GM18526 (cell line): ENCODE results near the gene CMTM1.

ENCODE experiments used
- POLR2A ChIP-seq: IDR thresholded peaks from 3 replicates; pipeline ENCODE4 v1.6.1; 2011; ENCODE audit not compliant: insufficient read length; ENCODE audit errors: extremely low read depth

Gene CMTM1

DNA sequence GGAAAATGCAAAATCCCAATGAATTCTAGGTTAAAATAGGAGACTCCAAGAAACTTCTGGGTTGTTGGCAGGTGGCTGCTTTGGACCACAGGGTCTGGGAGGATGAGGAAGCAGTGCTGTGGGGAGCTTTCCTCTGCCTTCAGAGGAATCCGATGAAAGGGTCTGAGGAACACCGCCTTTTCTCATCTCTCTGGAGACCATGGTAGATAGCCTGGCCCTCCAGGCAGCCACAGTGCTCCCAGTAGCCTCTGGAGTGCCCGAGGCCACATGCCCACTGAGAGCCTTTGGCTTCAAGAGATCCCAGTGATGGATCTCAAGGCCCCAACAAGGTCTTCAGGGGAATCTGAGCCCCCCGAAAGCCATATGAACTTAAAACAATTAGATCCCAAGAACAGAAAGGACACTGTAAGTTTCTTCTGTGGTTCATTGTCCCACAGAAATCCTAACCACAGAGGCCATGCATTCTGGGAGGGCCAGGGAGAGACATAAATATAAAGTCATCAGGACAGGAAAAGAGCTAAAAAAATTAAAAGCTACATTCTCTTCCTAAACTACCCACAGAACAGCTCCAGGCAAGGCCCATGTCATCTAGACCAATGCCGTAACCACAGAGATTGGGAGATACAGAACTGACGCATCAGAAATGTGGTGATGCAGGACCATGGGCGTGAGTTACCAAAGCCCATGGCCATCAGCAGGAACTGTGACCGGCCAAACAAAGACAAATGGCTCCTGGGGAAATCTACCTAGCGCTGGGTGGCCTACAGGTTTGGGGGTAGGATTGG is 40.7 kb upstream of the CMTM1 start:
- TF ChIP-seq POLR2A = no peak

- TF ChIP-seq POLR2A = no peak
Observed at GRCh38 chr16:66528294-66528693, 37.9 kb upstream of the CMTM1 start.

GRCh38 chr16:66529475-66529874 is 36.8 kb upstream of the CMTM1 start:
- TF ChIP-seq POLR2A = no peak

DNA sequence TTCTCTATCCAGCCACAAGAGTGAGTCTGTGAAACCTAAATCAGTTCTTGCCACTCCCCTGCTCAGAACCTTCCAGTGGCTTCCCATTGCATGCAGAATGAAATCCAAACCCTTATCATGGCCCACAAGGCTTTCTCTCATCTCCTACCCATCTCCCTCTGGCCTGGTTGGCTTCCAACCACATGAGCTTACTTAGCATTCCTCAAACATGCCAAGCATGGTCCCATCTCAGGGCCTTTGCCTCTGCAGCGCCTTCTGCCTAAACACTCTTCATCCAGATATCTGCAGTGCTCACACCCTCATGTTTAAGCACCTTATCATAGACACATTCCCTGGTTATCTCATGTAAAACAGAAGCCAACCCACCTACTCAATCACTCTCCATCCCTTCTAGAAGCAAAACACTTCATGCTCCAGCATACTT is 31.9 kb upstream of the CMTM1 start:
- TF ChIP-seq POLR2A = no peak

DNA sequence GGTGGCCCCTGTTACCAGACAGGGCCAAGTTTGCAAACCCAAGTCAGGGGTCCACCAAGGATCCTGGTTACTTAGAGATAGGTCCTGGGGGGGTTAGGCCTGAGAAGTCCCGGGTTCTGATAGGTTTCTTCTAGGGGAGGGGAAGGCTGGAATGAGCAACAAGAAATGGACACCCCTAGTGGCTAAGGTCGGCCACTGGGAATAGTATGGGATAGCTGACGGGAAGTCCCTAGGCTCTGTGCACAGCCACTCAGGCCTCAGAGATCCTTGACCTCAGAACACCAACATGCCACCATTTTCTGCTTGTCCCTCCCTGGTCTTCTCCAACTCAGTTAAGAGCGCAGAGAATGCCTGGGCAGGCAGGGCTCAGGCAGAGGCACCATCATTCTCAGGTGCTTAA is 29.7 kb upstream of the CMTM1 start:
- TF ChIP-seq POLR2A = no peak

DNA sequence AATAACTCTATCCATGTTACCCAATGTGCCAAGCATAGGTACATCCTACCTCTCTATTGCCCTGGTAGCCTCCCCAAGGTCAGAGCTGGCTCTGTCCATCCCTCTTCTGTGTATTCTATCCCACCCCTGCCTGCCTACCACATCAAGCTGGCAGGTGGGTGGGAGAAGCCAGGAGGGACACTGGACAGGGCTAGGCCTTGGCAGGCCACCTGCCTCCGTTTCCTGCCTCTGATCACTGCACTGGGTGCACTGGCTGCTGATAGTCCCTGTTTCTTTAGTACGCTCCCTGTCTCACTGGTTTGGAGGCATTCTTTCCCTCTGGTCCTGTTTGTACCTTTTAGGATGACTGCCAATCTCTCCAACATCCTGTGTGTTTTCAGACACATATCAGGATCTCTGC is 29.0 kb upstream of the CMTM1 start:
- no peak for TF ChIP-seq POLR2A

- no peak for TF ChIP-seq POLR2A
Observed at GRCh38 chr16:66538910-66539309, 27.3 kb upstream of the CMTM1 start.

DNA sequence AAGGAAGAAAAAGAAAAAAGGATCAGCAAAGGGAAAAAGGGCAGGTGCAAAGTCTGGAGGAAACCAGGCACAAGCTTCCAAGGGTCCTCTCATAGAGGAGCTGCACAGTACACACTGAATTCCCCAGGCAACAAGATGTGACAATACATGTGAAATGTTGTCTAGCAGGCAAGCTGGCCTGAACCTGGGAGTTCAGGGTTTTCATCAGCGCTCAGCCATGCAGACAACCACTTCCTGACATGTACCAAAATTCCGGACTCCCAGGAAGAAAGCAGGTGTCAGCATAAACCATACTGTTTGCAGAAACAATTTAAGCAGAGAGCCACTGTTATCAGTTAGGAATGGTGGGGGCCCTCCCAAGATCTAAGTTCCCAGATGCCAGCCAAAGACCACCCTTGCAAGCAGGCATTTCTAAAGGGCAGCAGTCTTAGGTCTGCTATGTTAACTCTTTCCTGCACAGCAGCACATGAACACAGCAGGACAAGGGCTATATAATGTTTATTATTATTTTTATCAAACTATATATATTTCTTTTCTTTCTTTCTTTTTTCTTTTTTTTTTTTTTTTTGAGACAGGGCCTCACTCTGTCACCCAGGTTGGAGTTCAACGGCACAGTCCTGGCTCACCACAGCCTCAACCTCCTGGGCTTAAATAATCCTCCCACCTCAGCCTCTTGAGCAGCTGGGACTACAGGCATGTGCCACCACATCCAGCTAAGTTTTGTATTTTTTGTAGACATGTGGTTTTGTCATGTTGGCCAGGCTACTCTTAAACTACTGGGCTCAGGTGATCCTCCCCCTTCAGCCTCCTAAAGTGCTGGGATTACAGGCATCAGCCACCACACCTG is 26.4 kb upstream of the CMTM1 start:
- no peak for TF ChIP-seq POLR2A

GRCh38 chr16:66541388-66542355 is 24.6 kb upstream of the CMTM1 start:
- no peak for TF ChIP-seq POLR2A

GRCh38 chr16:66542396-66542795 is 23.8 kb upstream of the CMTM1 start:
- TF ChIP-seq POLR2A = no peak

GRCh38 chr16:66543541-66543940 is 22.7 kb upstream of the CMTM1 start:
- no peak for TF ChIP-seq POLR2A

DNA sequence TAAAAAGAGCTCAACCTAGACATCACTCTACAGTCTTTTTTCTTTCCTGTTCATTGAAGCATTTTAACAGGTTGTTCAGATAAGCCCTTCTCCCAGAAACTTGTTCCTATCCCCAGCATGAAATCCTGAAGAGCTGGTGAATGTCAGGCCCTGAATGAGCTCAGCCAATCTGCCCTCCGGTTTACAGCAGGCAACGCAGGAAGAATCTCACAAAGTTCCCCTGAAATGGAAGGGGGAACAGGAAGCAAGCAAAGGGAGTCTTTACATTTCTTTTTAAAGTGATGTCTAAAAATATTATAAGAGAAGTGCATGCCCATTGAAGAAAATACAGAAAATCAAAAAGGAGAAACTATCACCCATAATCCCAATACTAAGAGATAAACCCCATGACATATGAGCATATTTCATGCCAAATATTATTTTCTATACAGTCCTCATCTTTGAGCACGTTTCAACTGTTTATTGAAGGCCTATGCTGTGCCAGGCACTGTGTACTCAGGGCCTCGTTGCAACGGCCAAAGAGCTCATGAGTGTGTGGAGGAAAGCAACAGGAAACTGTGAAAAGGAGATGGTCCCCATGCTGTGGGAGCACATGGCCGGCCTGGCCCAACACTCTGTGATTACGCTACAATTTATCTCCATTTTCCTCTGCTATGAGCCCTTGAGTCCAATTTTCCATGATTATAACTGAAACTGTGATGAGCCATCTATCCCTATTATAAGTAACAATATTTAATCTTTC is 22.1 kb upstream of the CMTM1 start:
- no peak for TF ChIP-seq POLR2A

GRCh38 chr16:66547101-66547989 is 18.9 kb upstream of the CMTM1 start:
- no peak for TF ChIP-seq POLR2A
